Endothelial cell of umbilical vein (primary cell): ENCODE measurements around the gene ZNF774. TPM values are rescaled to one million over a fixed set of nuclear protein-coding genes. Genes with fewer than 3 reads are reported as not detected.
A peak's percentile ranks its signal among the peaks of the same experiment; 100 is the strongest.

Source experiments
- BruUV-seq: library from RNA; stranded (reverse); fragments of 400-500 nt; replicated peaks from 2 replicates; lab custom pipeline; 2021; lab: Mats Ljungman, UMichigan
- CTCF ChIA-PET: fragments of 300-600, 350-600 bp; sonication (Branson Sonifier 250); formaldehyde crosslinking; loops from one replicate; lab custom pipeline; 2021; ENCODE audit warnings: antibody characterized with exemption, inconsistent platforms; lab: Charles Lee
- POLR2A ChIA-PET: fragments of 300-600, 350-600 bp; sonication (Branson Sonifier 250); formaldehyde crosslinking; loops from one replicate; lab custom pipeline; 2021; ENCODE audit warnings: antibody characterized with exemption, inconsistent platforms; lab: Charles Lee
- DNase-seq: peaks from one replicate; pipeline ENCODE4 v3.0.0-alpha.2; 2011; ENCODE audit warnings: low read depth, low spot score
- FAIRE-seq: peaks from 2 replicates; lab custom pipeline; 2011; peaks lifted over from hg19 to GRCh38; lab: Jason Lieb, UNC
- H2AFZ ChIP-seq: 2 replicates; pipeline ENCODE4 v1.6.0; 2012; ENCODE audit warnings: low read depth, low read length, control low read depth, inconsistent platforms
- H3K27ac ChIP-seq: 2 replicates; pipeline ENCODE4 v1.5.1; 2011; ENCODE audit warnings: low read depth, mild to moderate bottlenecking, control low read depth, low read length, moderate library complexity; ENCODE audit not compliant: insufficient read depth
- H3K27me3 ChIP-seq, 2 experiments: 2 replicates each; pipeline versions ENCODE4 v1.6.0 to v1.6.1; 2011; ENCODE audit warnings: low read length in 2 of 2, mixed read lengths in 1 of 2; ENCODE audit not compliant: control insufficient read depth in 2 of 2, insufficient read depth in 2 of 2
- H3K36me3 ChIP-seq, 2 experiments: 2 replicates in 1 of 2; 3 replicates in 1 of 2; pipeline ENCODE4 v1.5.1; 2011; ENCODE audit warnings: low read length in 2 of 2, mild to moderate bottlenecking in 1 of 2, moderate library complexity in 1 of 2; ENCODE audit not compliant: control insufficient read depth in 2 of 2, insufficient read depth in 2 of 2; ENCODE audit errors: extremely low read depth in 1 of 2
- H3K4me1 ChIP-seq: 3 replicates; pipeline ENCODE4 v1.5.1; 2011; ENCODE audit warnings: mild to moderate bottlenecking, low read length; ENCODE audit not compliant: control insufficient read depth, insufficient read depth; ENCODE audit errors: extremely low read depth
- H3K4me2 ChIP-seq: 2 replicates; pipeline ENCODE4 v1.6.1; 2011; ENCODE audit warnings: low read length, control low read depth, mixed read lengths; ENCODE audit not compliant: insufficient read depth
- H3K4me3 ChIP-seq, 3 experiments: fragments of 200-600 bp in 1 of 3; sonication (generic), shearing (Covaris generic) in 1 of 3; replicated peaks in 1 of 3; 2 replicates each; pipeline ENCODE4 v1.5.1; 2011 to 2016; ENCODE audit warnings: control low read depth in 3 of 3, low read length in 3 of 3, mild to moderate bottlenecking in 2 of 3, inconsistent platforms in 1 of 3, low read depth in 1 of 3, moderate library complexity in 1 of 3; ENCODE audit not compliant: insufficient read depth in 1 of 3
- H3K79me2 ChIP-seq: 2 replicates; pipeline ENCODE4 v1.6.0; 2012; ENCODE audit warnings: low read length, inconsistent platforms; ENCODE audit not compliant: control insufficient read depth, insufficient read depth
- H3K9ac ChIP-seq: replicated peaks from 2 replicates; pipeline ENCODE3; 2011; ENCODE audit warnings: low read length, control low read depth; ENCODE audit not compliant: insufficient read depth; ENCODE audit errors: extremely low read depth
- H3K9me1 ChIP-seq: replicated peaks from 3 replicates; pipeline ENCODE4 v1.6.0; 2011; ENCODE audit warnings: mild to moderate bottlenecking, low read length; ENCODE audit not compliant: control insufficient read depth, insufficient read depth; ENCODE audit errors: extremely low read depth
- H3K9me3 ChIP-seq: replicated peaks from 2 replicates; pipeline ENCODE4 v1.5.1; 2012; ENCODE audit warnings: low read length, inconsistent platforms; ENCODE audit not compliant: control insufficient read depth, insufficient read depth
- H4K20me1 ChIP-seq: replicated peaks from 2 replicates; pipeline ENCODE3; 2011; ENCODE audit warnings: mild to moderate bottlenecking, low read length; ENCODE audit not compliant: control insufficient read depth, insufficient read depth; ENCODE audit errors: extremely low read depth
- CTCF ChIP-seq, 2 donors: IDR thresholded peaks; 1 replicate in 1 of 2; 2 replicates in 1 of 2; pipeline ENCODE4 v1.5.1; 2011; ENCODE audit warnings: low read length in 2 of 2, mild to moderate bottlenecking in 2 of 2, moderate library complexity in 2 of 2, control low read depth in 1 of 2, inconsistent platforms in 1 of 2, low read depth in 1 of 2; ENCODE audit not compliant: insufficient read depth in 1 of 2; ENCODE audit errors: extremely low read depth in 1 of 2
- EZH2 ChIP-seq: IDR thresholded peaks from 2 replicates; pipeline ENCODE4 v1.6.1; 2012; ENCODE audit warnings: borderline replicate concordance, low read depth, mild to moderate bottlenecking, moderate library complexity, low read length, inconsistent platforms; ENCODE audit not compliant: severe bottlenecking
- FOS ChIP-seq: IDR thresholded peaks from 2 replicates; pipeline ENCODE4 v1.6.1; 2011; ENCODE audit warnings: mild to moderate bottlenecking, low read length, moderate library complexity, borderline replicate concordance; ENCODE audit not compliant: insufficient read depth
- GATA2 ChIP-seq: IDR thresholded peaks from 2 replicates; pipeline ENCODE4 v1.7.0; 2011; ENCODE audit warnings: low read depth, mild to moderate bottlenecking, moderate library complexity, mixed read lengths, low read length; ENCODE audit not compliant: insufficient read length, insufficient read depth
- JUN ChIP-seq: IDR thresholded peaks from 2 replicates; pipeline ENCODE4 v1.6.1; 2011; ENCODE audit warnings: borderline replicate concordance, low read depth; ENCODE audit not compliant: insufficient read length, insufficient read depth
- MYC ChIP-seq: IDR thresholded peaks from one replicate; pipeline ENCODE4 v1.6.1; 2011; ENCODE audit warnings: mild to moderate bottlenecking, low read depth, low read length
- POLR2A ChIP-seq: IDR thresholded peaks from 2 replicates; pipeline ENCODE4 v1.6.1; 2012; ENCODE audit warnings: low read depth, mild to moderate bottlenecking, control low read depth, low read length
- POLR2AphosphoS5 ChIP-seq: IDR thresholded peaks from 2 replicates; pipeline ENCODE4 v1.6.1; 2012; ENCODE audit warnings: low read depth, mild to moderate bottlenecking, control low read depth, low read length, moderate library complexity; ENCODE audit not compliant: insufficient read depth
- dilution Hi-C: fragments of 300-500 bp; cut with MboI; formaldehyde crosslinking; loops from one replicate; pipeline ENCODE4 v1.15.0; 2019; ENCODE audit warnings: low sequenced_read_pairs; ENCODE audit not compliant: extremely low pct_ligation_motif_present
- intact Hi-C: fragments of 100-400 bp; cut with micrococcal nuclease; formaldehyde crosslinking; loops from one replicate; pipeline ENCODE4 v1.10.0; 2022
- polyA plus RNA-seq, 4 experiments: library from polyadenylated mRNA; depleted of rRNA in 3 of 4; stranded (reverse) in 3 of 4; unstranded in 1 of 4; fragments of >200 nt; gene quantifications; 2 replicates each; pipeline versions ENCODE4 v1.2.1 to v1.2.3, GENCODE V29; 2011 to 2012; ENCODE audit warnings: missing spikeins in 1 of 4
- total RNA-seq: library from RNA; stranded (reverse); gene quantifications from 2 replicates; pipeline ENCODE4 v1.2.3, GENCODE V29; 2021
- TF ChIP-seq, protein P1 (sequence below): IDR thresholded peaks from 2 replicates; pipeline ENCODE4 v1.6.1; 2011; ENCODE audit not compliant: insufficient read depth, insufficient read length

ZNF774 gene
- total and polyA plus RNA-seq, 2 donors (not counting 3 experiments of a cell fraction or from before 2014, with no cell fraction given): 0.98 to 2.6 TPM

DNA sequence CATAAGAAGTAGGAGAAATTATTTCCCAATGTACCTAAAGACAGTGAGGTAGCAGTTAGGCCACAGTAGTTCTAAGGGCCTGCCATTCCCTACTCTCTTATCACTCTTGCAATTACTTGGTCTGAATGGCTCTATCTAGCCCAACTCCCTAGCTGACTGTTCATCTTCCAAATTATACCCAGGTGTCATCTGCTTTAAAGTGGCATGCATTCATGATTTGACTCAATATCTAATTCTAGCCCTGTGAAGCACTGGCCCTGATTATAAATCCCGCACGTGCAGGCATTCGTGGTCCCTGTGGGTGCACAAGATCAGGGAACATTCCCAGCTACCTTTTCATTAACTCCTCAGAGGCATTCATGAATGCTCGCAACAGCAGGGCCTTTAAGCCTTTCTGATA lies 43.1 kb upstream of the ZNF774 start:
- H3K4me3 ChIP-seq: no peak overlapping the region
- H3K9me3 ChIP-seq: no peaks in the 10 kb centered on the region
- dilution Hi-C loops: no loop called here
- CTCF ChIA-PET: interaction anchor here (0.6 to 2.6 kb wide), 3 partner anchors 8 to 35 kb away, joined by 3 to 10 read pairs (median 3); no protein-coding TSS in a partner anchor
- H3K79me2 ChIP-seq: no peaks in the 10 kb centered on the region
- H3K4me1 ChIP-seq: no peaks in the 10 kb centered on the region
- no peak for DNase-seq
- FAIRE-seq: no peak
- intact Hi-C loops: no loop called here
- H3K4me2 ChIP-seq: no peak overlapping the region
- H3K9ac ChIP-seq: no peak overlapping the region
- H4K20me1 ChIP-seq: no peaks in the 10 kb centered on the region
- no peak overlapping the region for H3K27ac ChIP-seq
- peaks cover 0 to 2% of the 10 kb centered on the region in 2 experiments for H3K27me3 ChIP-seq
- H2AFZ ChIP-seq: no peak overlapping the region
- BruUV-seq: no TSS peak
- POLR2A ChIA-PET: no interaction called here
- H3K9me1 ChIP-seq: no peaks in the 10 kb centered on the region
- no peaks in the 10 kb centered on the region for H3K36me3 ChIP-seq
- TF ChIP-seq CTCF (IDR thresholded peaks at IDR 0.05; ENCODE audit: extremely low read depth in 1 of 2, insufficient read depth in 1 of 2, low read depth in 1 of 2, low read length in 2 of 2) (no peak), EZH2 (no peak), POLR2AphosphoS5 (no peak), MYC (no peak)

DNA sequence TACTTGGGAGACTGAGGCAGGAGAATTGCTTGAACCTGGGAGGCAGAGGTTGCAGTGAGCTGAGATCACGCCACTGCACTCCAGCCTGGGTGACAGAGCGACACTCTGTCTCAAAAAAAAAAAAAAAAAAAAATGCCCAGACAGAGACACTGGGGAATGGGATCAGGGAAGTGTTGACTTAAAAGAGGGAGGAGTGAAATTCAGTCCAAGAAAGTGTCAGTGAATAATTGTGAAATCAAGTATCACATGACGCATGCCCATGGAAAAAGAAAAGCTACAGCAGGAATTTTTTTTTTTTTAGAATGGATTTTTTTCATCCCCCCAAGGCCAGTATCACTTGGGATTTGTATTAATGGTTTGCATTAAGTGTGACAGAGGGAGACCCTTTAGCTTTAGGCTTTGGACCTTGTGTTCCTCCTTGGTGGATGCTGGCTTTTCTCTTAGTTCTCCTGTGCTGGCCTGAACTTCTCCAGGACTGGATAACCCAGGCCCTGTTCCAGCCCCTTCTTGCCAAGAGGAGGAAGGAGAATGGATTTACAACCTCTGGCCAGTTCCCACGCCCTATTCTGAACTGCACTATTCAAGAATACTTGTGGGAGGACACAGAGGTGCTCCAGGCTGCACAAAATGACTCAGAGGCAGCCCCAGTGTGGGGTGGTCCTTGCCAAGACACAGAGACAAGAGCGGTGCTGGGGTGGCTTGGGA lies 36.7 kb upstream of the ZNF774 start:
- TF ChIP-seq, protein P1, sequence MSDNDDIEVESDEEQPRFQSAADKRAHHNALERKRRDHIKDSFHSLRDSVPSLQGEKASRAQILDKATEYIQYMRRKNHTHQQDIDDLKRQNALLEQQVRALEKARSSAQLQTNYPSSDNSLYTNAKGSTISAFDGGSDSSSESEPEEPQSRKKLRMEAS: no peak
- TF ChIP-seq POLR2A (no peak), MYC (no peak), JUN (no peak), CTCF (IDR thresholded peaks at IDR 0.05; ENCODE audit: extremely low read depth in 1 of 2, insufficient read depth in 1 of 2, low read depth in 1 of 2, low read length in 2 of 2) (no peak), GATA2 (no peak), POLR2AphosphoS5 (no peak), EZH2 (no peak), FOS (no peak)
- CTCF ChIA-PET: no interaction called here
- Histone ChIP-seq H4K20me1 (no peaks in the 10 kb centered on the region), H3K9me1 (no peaks in the 10 kb centered on the region), H3K9ac (no peak overlapping the region), H3K36me3 (no peaks in the 10 kb centered on the region), H3K4me3 (no peak overlapping the region), H2AFZ (no peak overlapping the region), H3K4me2 (no peak overlapping the region), H3K4me1 (peaks cover 3% of the 10 kb centered on the region), H3K9me3 (no peaks in the 10 kb centered on the region), H3K79me2 (no peaks in the 10 kb centered on the region), H3K27ac (no peak overlapping the region), H3K27me3 (peaks cover 0 to 2% of the 10 kb centered on the region in 2 experiments)
- dilution Hi-C loops (no loop called here), intact Hi-C loops (no loop called here)
- POLR2A ChIA-PET: no interaction called here
- FAIRE-seq (no peak), DNase-seq (peak; percentile 65)
- no TSS peak for BruUV-seq
